ENCODE results near the gene FRMPD1.

FRMPD1 gene

DNA sequence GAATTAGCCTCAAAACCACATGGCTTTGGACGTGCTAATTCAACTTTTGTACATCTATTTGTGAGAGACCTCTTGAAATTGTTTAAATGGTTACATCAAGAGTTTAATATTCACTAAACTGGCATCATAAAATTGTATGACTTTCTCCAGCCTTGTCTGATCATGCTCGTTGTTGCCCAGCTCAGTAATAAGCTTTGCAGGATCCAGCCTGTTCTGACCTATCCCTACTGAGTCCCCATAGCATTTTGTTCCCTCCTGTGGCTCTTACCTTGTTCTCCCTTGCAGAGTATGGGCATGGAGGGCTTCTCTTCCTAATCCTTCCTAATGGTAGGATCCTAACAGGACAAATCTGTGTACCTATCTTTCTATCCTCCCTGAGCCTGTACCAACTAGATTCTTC, 127.8 kb downstream of the FRMPD1 start:
- DNase-seq (ENCODE audit: low read depth in 2 of 2), result no peak

DNA sequence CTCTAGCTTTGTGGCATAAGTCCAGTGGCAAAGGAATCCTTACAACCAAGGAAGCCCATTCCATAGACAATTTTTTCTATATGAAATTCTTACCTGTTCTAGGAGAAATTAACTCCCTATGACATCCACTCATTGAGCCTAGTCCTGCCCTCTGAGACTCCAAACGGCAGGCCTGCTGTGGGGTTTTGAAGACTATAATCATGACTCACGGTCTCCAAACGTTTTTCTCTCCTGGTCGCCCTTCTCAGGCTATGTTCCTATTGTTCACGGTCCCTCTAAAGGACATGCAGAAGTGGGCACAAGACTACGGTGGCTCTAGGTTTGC, 133.5 kb downstream of the FRMPD1 start:
- no peak for DNase-seq (ENCODE audit: low read depth in 2 of 2)

DNA sequence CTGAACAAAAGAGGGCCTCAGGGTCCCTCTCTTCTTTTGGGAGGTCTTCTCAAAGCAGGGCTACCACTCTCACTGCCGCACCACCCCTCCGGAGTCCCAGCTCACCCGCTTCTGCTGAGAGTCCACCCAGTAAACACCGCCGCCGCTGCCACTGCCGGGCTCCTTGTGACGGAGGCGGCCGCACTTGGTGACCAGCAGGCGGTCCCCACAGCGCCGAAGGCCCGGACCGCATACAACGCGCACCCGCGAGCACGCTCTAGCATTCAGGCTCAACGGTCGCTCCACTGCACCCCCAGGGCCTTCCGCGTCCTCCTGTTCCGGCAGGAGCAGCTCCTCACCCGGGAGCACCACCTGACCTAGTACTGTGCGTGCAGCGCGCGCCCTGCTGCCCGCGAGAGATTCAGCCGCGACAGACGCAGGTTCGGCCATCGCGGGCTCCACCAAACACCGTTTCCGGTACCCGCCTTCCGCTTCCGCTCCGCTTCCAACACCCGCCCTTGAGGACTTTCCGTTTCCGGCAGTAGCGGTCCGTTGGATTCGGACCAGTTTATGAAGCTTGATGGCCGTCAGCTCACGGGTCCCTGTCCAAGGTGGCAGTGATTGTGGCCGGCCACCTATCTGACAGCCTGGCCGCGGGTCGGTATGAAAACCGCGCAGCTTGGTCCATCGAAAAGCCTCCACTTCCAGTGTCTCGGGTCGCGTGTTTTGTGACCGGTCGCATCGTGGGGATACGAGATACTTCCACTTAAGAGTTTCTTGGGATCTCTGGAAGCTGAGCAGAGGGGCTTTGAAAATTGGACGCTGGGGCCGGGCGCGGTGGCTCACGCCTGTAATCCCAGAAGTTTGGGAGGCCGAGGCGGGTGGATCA, 134.1 kb downstream of the FRMPD1 start, which contains the start of gene EXOSC3:
TSS of gene EXOSC3 (minus strand) at position 449 of the 868 bp plus-strand sequence. CDS start at position 429, 20 bp downstream.
- DNase-seq (ENCODE audit: low read depth in 2 of 2), result peak; percentile 72 to 78

DNA sequence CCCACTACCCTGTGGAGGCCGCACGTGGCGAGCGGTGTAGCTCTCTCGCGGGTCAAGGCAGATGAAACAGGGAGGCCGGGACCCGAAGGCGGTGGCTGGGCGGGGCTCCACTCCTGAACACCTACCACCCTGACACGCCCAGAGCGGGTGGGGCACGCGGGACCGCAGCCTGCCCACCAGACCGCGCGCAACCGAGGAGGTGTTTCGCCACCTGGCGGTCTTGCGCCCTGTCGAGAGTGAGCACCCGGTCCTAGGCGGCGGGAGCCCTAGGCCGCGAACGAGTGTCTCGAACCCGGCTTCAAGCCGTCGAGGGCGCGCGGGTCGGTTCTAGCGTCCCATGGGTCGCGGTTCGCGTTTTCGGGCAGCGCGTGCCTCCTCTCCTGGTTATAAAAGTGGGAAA, 136.3 kb downstream of the FRMPD1 start:
- no peak for DNase-seq (ENCODE audit: low read depth in 2 of 2)

DNA sequence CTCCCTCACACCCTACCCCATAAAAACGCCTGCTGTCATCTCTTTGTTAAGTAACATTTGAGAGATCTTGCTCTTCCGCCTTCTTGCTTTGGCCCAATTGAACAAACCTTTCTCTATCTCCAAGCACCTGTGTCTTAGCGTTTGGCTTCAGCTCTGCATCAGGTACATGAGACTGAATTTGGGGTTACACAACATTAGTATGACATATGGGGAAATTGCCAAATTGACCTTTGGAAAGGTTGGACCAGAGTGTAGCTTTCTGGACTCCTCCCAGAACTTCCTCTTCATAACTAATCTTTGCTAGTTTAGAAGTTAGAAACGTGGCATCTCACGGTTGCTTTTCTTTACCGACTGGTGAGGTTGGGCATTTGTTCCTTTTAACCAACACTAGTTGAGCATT, 137.6 kb downstream of the FRMPD1 start:
- no peak for DNase-seq (ENCODE audit: low read depth in 2 of 2)

DNA sequence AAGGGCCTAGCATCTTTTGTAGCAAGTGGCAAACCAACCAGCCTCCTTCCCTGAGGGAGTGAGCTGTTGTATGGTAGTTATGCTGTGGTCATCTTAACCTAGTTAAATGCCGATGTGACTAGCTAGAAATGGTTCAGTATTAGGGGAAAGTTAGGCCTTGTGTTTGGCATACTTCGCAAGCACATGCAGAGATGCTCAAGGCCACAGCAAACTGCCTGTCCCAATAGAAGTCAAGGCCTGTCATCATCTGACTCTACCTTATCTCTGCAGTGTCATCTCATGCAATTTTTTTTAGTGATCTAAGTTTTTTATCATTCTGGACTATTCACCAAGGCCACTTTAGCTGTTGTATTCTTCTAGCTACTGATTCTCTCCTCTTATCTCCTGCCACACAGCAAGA, 139.3 kb downstream of the FRMPD1 start:
- DNase-seq (ENCODE audit: low read depth in 2 of 2), result no peak

DNA sequence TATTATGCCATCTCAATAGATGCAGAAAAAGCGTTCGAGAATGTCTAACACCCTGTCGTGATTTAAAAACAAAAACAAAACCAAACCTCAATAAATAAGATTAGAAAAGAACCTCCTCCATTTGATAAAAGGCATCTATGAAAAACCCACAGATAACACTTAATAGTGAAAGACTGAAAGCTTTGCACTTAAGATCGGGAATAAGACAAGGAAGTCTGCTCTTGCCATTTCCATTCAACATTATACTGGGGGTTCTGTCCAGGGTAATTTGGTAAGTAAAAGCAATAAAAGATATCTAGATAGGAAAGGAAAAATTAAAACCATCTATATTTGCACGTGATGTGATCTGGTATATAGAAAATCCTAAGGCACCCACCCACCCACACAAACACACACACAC, 141.4 kb downstream of the FRMPD1 start:
- no peak for DNase-seq (ENCODE audit: low read depth in 2 of 2)

DNA sequence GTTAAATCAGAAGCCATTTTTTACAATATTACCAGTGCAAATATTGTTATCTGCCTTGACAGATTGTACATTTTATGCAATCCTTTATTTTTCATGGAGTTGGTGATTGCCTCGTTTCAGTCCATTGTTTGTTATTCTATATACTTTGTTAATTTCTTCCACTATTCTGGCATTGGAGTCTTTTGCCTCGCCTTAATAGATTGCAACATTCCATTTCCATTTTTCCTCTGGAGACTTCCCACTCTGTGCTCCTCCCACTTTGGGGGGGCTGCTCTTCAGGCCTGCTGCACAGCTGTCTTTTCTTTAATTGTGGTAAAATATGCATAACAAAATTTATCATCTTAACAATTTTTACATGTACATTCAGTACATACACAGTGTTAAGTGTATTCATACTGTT, 145.5 kb downstream of the FRMPD1 start:
- DNase-seq (ENCODE audit: low read depth in 2 of 2), result no peak

Measured in stimulated activated CD8-positive, alpha-beta memory T cell treated with anti-CD3 and anti-CD28 coated beads, Interleukin-7, amount 100 ng/mL, for 4 hours (primary cell).